Stomach (tissue), 9 donors: Measurements from ENCODE around the gene IL1RL1. TPM values are rescaled to one million over a fixed set of nuclear protein-coding genes. Genes with fewer than 3 reads are reported as not detected.

Source experiments
- DNase-seq, 2 donors: peaks; one replicate each; pipeline versions ENCODE4 v3.0.0 to v3.0.0-alpha.2; 2013 to 2019
- H3K27ac ChIP-seq, 5 donors: fragments of 200-600 bp in 4 of 5; sonication (generic) in 4 of 5; one replicate each; pipeline ENCODE4 v1.5.1; 2013 to 2019; ENCODE audit warnings: mild to moderate bottlenecking in 1 of 5, moderate library complexity in 1 of 5
- H3K27me3 ChIP-seq, 3 donors: fragments of 200-600 bp; sonication (generic); one replicate each; pipeline ENCODE4 v1.5.1; 2017 to 2019; ENCODE audit warnings: mixed run types in 1 of 3
- H3K36me3 ChIP-seq, 4 donors: fragments of 200-600 bp; sonication (generic); 1 replicate in 3 of 4; 2 replicates in 1 of 4; pipeline ENCODE4 v1.5.1; 2016 to 2019
- H3K4me1 ChIP-seq, 4 donors: fragments of 200-600 bp; sonication (generic); one replicate each; pipeline ENCODE4 v1.5.1; 2016 to 2019
- H3K4me3 ChIP-seq, 4 donors: fragments of 200-600 bp; sonication (generic) in 3 of 4; one replicate each; pipeline ENCODE4 v1.5.1; 2016 to 2019; ENCODE audit warnings: mild to moderate bottlenecking in 1 of 4
- H3K9me3 ChIP-seq, 4 donors: fragments of 200-600 bp; sonication (generic); one replicate each; pipeline ENCODE4 v1.5.1; 2016 to 2019
- CTCF ChIP-seq, 7 experiments: fragments of 450-650 bp in 4 of 7; fragments of 200-600 bp in 3 of 7; sonication (generic) in 3 of 7; IDR thresholded peaks; one replicate each; pipeline ENCODE4 v1.5.1; 2016 to 2019; ENCODE audit warnings: antibody characterized with exemption in 7 of 7, control low read depth in 2 of 7, mild to moderate bottlenecking in 1 of 7
- EP300 ChIP-seq: sonication (generic); formaldehyde crosslinking; IDR thresholded peaks from one replicate; pipeline ENCODE4 v1.6.1; 2017; ENCODE audit warnings: antibody characterized with exemption
- POLR2A ChIP-seq, 4 donors: fragments of 450-650 bp; IDR thresholded peaks; one replicate each; pipeline ENCODE4 v1.6.1; 2016; ENCODE audit warnings: antibody characterized with exemption in 4 of 4, control low read depth in 2 of 4, mild to moderate bottlenecking in 1 of 4, moderate library complexity in 1 of 4
- POLR2AphosphoS5 ChIP-seq, 3 donors: sonication (generic); formaldehyde crosslinking; IDR thresholded peaks; one replicate each; pipeline ENCODE4 v1.6.1; 2016; ENCODE audit warnings: antibody characterized with exemption in 3 of 3
- WGBS, 5 donors: extraction: QIAGEN DNeasy Blood & Tissue Kit in 3 of 5; methylation state at CpG; one replicate each; pipeline versions ENCODE4 v1.1.5 to v1.1.7; 2013 to 2018; 5-methylcytosine and 5-hydroxymethylcytosine counted together
- intact Hi-C: fragments of 100-400 bp; cut with DNase I; formaldehyde crosslinking; loops from one replicate; pipeline ENCODE4 v1.15.1; 2023; ENCODE audit warnings: low total_unique reads
- polyA plus RNA-seq, 3 donors: library from polyadenylated mRNA; stranded (reverse); fragments of 200-250 nt; gene quantifications; one replicate each; pipeline ENCODE4 v1.2.3, GENCODE V29; 2013
- total RNA-seq, 5 donors: library from RNA; depleted of rRNA; stranded (reverse); fragments of >200 nt; gene quantifications; one replicate each; pipeline versions ENCODE4 v1.1.0 to v1.2.3, GENCODE V29; 2014 to 2016
- donor health status: healthy with polysubstance abuse.
- donor health status: Bipolar disorder and iron deficiency.
- donor health status: healthy.

The IL1RL1 gene
- total and polyA plus RNA-seq, 8 donors, result 0.29 to 61.7 (median 25.4) TPM

- no peaks in the 10 kb centered on the region for H3K9me3 ChIP-seq
- TF ChIP-seq CTCF (IDR thresholded peaks at IDR 0.05) (no peak), EP300 (no peak), POLR2AphosphoS5 (IDR thresholded peaks at IDR 0.05) (no peak), POLR2A (IDR thresholded peaks at IDR 0.05) (no peak)
- WGBS, 5 donors, result 73 to 81% (median 76%) methylated on average over 7 of the region's 7 CpGs
- no peaks in the 10 kb centered on the region for H3K36me3 ChIP-seq
- intact Hi-C loops, result no loop called here
- no peak for DNase-seq
- no peak overlapping the region for H3K27ac ChIP-seq
- H3K27me3 ChIP-seq, result no peaks in the 10 kb centered on the region
- H3K4me3 ChIP-seq, result no peak overlapping the region
- peaks cover 0 to 5% (median 0%) of the 10 kb centered on the region in 4 donors for H3K4me1 ChIP-seq
Measured at GRCh38 chr2:102399499-102400141, 88.3 kb downstream of the IL1RL1 start.

- Histone ChIP-seq H3K36me3 (no peaks in the 10 kb centered on the region), H3K27me3 (no peaks in the 10 kb centered on the region), H3K4me1 (peaks cover 0 to 5% (median 0%) of the 10 kb centered on the region in 4 donors), H3K4me3 (no peak overlapping the region), H3K27ac (no peak overlapping the region), H3K9me3 (no peaks in the 10 kb centered on the region)
- TF ChIP-seq CTCF (IDR thresholded peaks at IDR 0.05) (no peak), POLR2A (IDR thresholded peaks at IDR 0.05) (no peak), POLR2AphosphoS5 (IDR thresholded peaks at IDR 0.05) (no peak), EP300 (no peak)
- intact Hi-C loops, result no loop called here
- no peak for DNase-seq
Measured at GRCh38 chr2:102401456-102401855, 90.1 kb downstream of the IL1RL1 start.

Other genes with a start within 250 kb of the IL1RL1 start
- 10 to 100 TPM; 17.5 to 67.7 (median 49.1) TPM for gene IL1R1, start 168.8 kb upstream of the IL1RL1 start, total RNA-seq
- 100 to 1,000 TPM in 1 of 3 donors, 10 to 100 TPM in 2; 26.5 to 109 (median 75.3) TPM for gene IL1R1, start 168.8 kb upstream of the IL1RL1 start, polyA plus RNA-seq
- gene IL1RL2, start 124.5 kb upstream of the IL1RL1 start, total RNA-seq, result 1 to 10 TPM in 3 of 5 donors, not detected in 2; 2.2 to 4.3 (median 2.9) TPM
- gene IL1RL2, start 124.5 kb upstream of the IL1RL1 start, polyA plus RNA-seq, result 1 to 10 TPM in 2 of 3 donors, under 1 TPM in 1; 0.61 to 2.6 (median 1.2) TPM
- gene IL18R1, start 44.2 kb downstream of the IL1RL1 start, total RNA-seq, result 10 to 100 TPM in 3 of 5 donors, 1 to 10 TPM in 1, under 1 TPM in 1; 0.29 to 83.9 (median 10.1) TPM
- gene IL18R1, start 44.2 kb downstream of the IL1RL1 start, polyA plus RNA-seq, result 1 to 10 TPM; 1.5 to 2.7 (median 2.3) TPM
- gene IL18RAP, start 111.6 kb downstream of the IL1RL1 start, total RNA-seq, result 10 to 100 TPM in 2 of 5 donors, 1 to 10 TPM in 2, not detected in 1; 1.8 to 33.3 (median 10.4) TPM
- gene IL18RAP, start 111.6 kb downstream of the IL1RL1 start, polyA plus RNA-seq, result 1 to 10 TPM in 2 of 3 donors, under 1 TPM in 1; 0.50 to 1.7 (median 1.2) TPM
- 100 to 1,000 TPM in 3 of 5 donors, 10 to 100 TPM in 1, not detected in 1; 92.4 to 143 (median 117) TPM for gene SLC9A4, start 161.7 kb downstream of the IL1RL1 start, total RNA-seq
- gene SLC9A4, start 161.7 kb downstream of the IL1RL1 start, polyA plus RNA-seq, result 10 to 100 TPM in 1 of 3 donors, 1 to 10 TPM in 2; 4.7 to 18.0 (median 8.9) TPM